ENCODE data around the gene P2RX3.

GRCh38 chr11:57380975-57381374 lies 42.8 kb downstream of the P2RX3 start, which contains the start of gene PRG3:
- no peak for TF ChIP-seq POLR2AphosphoS5 (IDR thresholded peaks at IDR 0.05)
- no peak for TF ChIP-seq CTCF (IDR thresholded peaks at IDR 0.05 in 8 of 11, conservative IDR thresholded peaks at IDR 0.05 in 3 of 11)

All from spleen (tissue), 7 donors.